PC-9 (cell line): Measurements from ENCODE around the gene PRELP.

Source experiments
- EZH2 ChIP-seq: fragments of 200-600 bp; sonication (generic); IDR thresholded peaks from 2 replicates; pipeline ENCODE4 v1.8.0; 2017; ENCODE audit warnings: antibody characterized with exemption, low read depth
- TF ChIP-seq, protein P1 (sequence below): fragments of 200-600 bp; sonication (generic); conservative IDR thresholded peaks from 2 replicates; pipeline ENCODE4 v1.6.1; 2017; ENCODE audit warnings: mixed run types, antibody characterized with exemption, mild to moderate bottlenecking, moderate library complexity

DNA sequence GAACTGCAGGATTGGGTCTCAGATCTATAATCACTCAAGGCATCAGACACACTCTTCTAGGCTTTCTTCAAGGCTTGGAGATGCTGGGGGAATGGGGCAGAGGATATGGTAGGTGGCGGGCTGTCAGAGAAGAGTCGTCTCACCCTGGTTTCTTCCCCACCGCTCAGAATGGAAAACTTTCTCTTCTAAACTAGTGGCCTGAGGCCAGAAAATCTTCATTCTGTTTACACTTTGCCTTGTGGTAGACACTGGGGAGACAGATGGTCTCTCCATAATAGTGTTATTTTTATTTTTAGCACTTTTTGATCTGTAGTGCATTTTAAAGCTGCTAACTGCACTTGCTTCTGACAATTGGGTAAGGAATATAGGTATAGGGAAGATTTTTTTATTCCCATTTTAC is 2.6 kb downstream of the PRELP start:
- TF ChIP-seq, protein P1, sequence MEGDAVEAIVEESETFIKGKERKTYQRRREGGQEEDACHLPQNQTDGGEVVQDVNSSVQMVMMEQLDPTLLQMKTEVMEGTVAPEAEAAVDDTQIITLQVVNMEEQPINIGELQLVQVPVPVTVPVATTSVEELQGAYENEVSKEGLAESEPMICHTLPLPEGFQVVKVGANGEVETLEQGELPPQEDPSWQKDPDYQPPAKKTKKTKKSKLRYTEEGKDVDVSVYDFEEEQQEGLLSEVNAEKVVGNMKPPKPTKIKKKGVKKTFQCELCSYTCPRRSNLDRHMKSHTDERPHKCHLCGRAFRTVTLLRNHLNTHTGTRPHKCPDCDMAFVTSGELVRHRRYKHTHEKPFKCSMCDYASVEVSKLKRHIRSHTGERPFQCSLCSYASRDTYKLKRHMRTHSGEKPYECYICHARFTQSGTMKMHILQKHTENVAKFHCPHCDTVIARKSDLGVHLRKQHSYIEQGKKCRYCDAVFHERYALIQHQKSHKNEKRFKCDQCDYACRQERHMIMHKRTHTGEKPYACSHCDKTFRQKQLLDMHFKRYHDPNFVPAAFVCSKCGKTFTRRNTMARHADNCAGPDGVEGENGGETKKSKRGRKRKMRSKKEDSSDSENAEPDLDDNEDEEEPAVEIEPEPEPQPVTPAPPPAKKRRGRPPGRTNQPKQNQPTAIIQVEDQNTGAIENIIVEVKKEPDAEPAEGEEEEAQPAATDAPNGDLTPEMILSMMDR, result no peak
- TF ChIP-seq EZH2, result no peak
